Measurements from ENCODE around the gene THRAP3.

DNA sequence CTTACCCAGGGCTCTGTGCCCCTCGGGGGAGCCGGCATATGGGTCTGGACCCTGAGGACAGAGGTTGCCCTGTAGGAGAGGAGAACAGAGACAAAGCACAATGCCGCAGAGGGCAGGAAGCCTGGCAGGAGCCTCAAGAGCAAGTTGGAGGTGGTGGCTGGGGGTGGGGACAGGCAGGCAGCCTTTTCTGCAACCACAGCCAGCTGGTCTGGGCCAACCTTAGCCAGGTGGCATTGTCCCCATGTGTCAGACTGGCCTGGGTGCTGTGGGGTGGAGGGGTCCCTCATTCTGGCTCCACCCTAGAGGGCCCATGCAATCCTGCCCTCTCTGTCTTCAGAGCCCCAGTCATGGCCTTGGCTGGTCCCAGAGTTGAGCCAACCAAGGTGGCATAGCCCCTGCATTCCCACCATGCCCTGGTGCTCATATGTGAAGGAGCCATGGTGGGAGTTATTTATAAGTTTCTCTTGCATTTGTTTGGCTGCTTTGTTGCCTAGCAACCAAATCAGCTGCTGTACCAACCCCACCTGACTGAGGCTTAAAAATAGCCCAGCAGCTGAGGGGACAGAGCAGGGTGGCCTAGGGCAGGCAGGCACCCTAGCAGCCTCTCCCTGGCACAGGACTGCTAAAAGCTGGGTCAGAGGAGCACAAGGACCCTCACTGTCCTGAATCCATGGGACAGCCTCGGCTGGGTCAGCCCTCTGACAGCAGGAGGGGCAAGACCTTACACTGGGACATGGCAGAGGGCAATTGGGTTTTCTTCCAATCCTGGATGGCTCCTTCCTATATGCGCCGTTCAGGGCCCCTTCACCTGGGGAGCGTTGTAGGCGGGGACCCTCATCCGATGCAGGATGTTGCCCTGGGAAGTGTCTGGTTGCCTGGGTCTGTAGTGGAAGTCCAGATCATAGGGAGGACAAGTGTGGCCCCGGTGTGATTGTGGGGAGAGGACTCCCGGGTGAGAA is 48.8 kb upstream of the THRAP3 start:
- TF ChIP-seq, protein P1, sequence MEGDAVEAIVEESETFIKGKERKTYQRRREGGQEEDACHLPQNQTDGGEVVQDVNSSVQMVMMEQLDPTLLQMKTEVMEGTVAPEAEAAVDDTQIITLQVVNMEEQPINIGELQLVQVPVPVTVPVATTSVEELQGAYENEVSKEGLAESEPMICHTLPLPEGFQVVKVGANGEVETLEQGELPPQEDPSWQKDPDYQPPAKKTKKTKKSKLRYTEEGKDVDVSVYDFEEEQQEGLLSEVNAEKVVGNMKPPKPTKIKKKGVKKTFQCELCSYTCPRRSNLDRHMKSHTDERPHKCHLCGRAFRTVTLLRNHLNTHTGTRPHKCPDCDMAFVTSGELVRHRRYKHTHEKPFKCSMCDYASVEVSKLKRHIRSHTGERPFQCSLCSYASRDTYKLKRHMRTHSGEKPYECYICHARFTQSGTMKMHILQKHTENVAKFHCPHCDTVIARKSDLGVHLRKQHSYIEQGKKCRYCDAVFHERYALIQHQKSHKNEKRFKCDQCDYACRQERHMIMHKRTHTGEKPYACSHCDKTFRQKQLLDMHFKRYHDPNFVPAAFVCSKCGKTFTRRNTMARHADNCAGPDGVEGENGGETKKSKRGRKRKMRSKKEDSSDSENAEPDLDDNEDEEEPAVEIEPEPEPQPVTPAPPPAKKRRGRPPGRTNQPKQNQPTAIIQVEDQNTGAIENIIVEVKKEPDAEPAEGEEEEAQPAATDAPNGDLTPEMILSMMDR (IDR thresholded peaks at IDR 0.05), result no peak
- TF ChIP-seq ZFX (IDR thresholded peaks at IDR 0.05; ENCODE audit: borderline replicate concordance), result no peak

Data from 22Rv1 (cell line).